Endothelial cell of umbilical vein (primary cell): ENCODE measurements around the gene ZNF365. TPM values are rescaled to one million over a fixed set of nuclear protein-coding genes. Genes with fewer than 3 reads are reported as not detected.

Experiments used
- Bru-seq: library from RNA; stranded (reverse); fragments of 400-500 nt; gene quantifications from one replicate; lab custom pipeline; 2021; lab: Mats Ljungman, UMichigan
- BruChase-seq, 2 experiments: library from RNA; stranded (reverse); fragments of 400-500 nt; gene quantifications; one replicate each; lab custom pipeline; 2021; lab: Mats Ljungman, UMichigan
- BruUV-seq: library from RNA; stranded (reverse); fragments of 400-500 nt; replicated peaks from 2 replicates; lab custom pipeline; 2021; lab: Mats Ljungman, UMichigan
- CTCF ChIA-PET: fragments of 300-600, 350-600 bp; sonication (Branson Sonifier 250); formaldehyde crosslinking; loops from one replicate; lab custom pipeline; 2021; ENCODE audit warnings: antibody characterized with exemption, inconsistent platforms; lab: Charles Lee
- POLR2A ChIA-PET: fragments of 300-600, 350-600 bp; sonication (Branson Sonifier 250); formaldehyde crosslinking; loops from one replicate; lab custom pipeline; 2021; ENCODE audit warnings: antibody characterized with exemption, inconsistent platforms; lab: Charles Lee
- DNase-seq: peaks from one replicate; pipeline ENCODE4 v3.0.0-alpha.2; 2011; ENCODE audit warnings: low read depth, low spot score
- FAIRE-seq: peaks from 2 replicates; lab custom pipeline; 2011; peaks lifted over from hg19 to GRCh38; lab: Jason Lieb, UNC
- H2AFZ ChIP-seq: 2 replicates; pipeline ENCODE4 v1.6.0; 2012; ENCODE audit warnings: low read depth, low read length, control low read depth, inconsistent platforms
- H3K27ac ChIP-seq: 2 replicates; pipeline ENCODE4 v1.5.1; 2011; ENCODE audit warnings: low read depth, mild to moderate bottlenecking, control low read depth, low read length, moderate library complexity; ENCODE audit not compliant: insufficient read depth
- H3K27me3 ChIP-seq, 2 experiments: 2 replicates each; pipeline versions ENCODE4 v1.6.0 to v1.6.1; 2011; ENCODE audit warnings: low read length in 2 of 2, mixed read lengths in 1 of 2; ENCODE audit not compliant: control insufficient read depth in 2 of 2, insufficient read depth in 2 of 2
- H3K36me3 ChIP-seq, 2 experiments: 2 replicates in 1 of 2; 3 replicates in 1 of 2; pipeline ENCODE4 v1.5.1; 2011; ENCODE audit warnings: low read length in 2 of 2, mild to moderate bottlenecking in 1 of 2, moderate library complexity in 1 of 2; ENCODE audit not compliant: control insufficient read depth in 2 of 2, insufficient read depth in 2 of 2; ENCODE audit errors: extremely low read depth in 1 of 2
- H3K4me1 ChIP-seq: 3 replicates; pipeline ENCODE4 v1.5.1; 2011; ENCODE audit warnings: mild to moderate bottlenecking, low read length; ENCODE audit not compliant: control insufficient read depth, insufficient read depth; ENCODE audit errors: extremely low read depth
- H3K4me2 ChIP-seq: 2 replicates; pipeline ENCODE4 v1.6.1; 2011; ENCODE audit warnings: low read length, control low read depth, mixed read lengths; ENCODE audit not compliant: insufficient read depth
- H3K4me3 ChIP-seq, 3 experiments: fragments of 200-600 bp in 1 of 3; sonication (generic), shearing (Covaris generic) in 1 of 3; replicated peaks in 1 of 3; 2 replicates each; pipeline ENCODE4 v1.5.1; 2011 to 2016; ENCODE audit warnings: control low read depth in 3 of 3, low read length in 3 of 3, mild to moderate bottlenecking in 2 of 3, inconsistent platforms in 1 of 3, low read depth in 1 of 3, moderate library complexity in 1 of 3; ENCODE audit not compliant: insufficient read depth in 1 of 3
- H3K79me2 ChIP-seq: 2 replicates; pipeline ENCODE4 v1.6.0; 2012; ENCODE audit warnings: low read length, inconsistent platforms; ENCODE audit not compliant: control insufficient read depth, insufficient read depth
- H3K9ac ChIP-seq: replicated peaks from 2 replicates; pipeline ENCODE3; 2011; ENCODE audit warnings: low read length, control low read depth; ENCODE audit not compliant: insufficient read depth; ENCODE audit errors: extremely low read depth
- H3K9me1 ChIP-seq: replicated peaks from 3 replicates; pipeline ENCODE4 v1.6.0; 2011; ENCODE audit warnings: mild to moderate bottlenecking, low read length; ENCODE audit not compliant: control insufficient read depth, insufficient read depth; ENCODE audit errors: extremely low read depth
- H3K9me3 ChIP-seq: replicated peaks from 2 replicates; pipeline ENCODE4 v1.5.1; 2012; ENCODE audit warnings: low read length, inconsistent platforms; ENCODE audit not compliant: control insufficient read depth, insufficient read depth
- H4K20me1 ChIP-seq: replicated peaks from 2 replicates; pipeline ENCODE3; 2011; ENCODE audit warnings: mild to moderate bottlenecking, low read length; ENCODE audit not compliant: control insufficient read depth, insufficient read depth; ENCODE audit errors: extremely low read depth
- CTCF ChIP-seq, 2 donors: IDR thresholded peaks; 1 replicate in 1 of 2; 2 replicates in 1 of 2; pipeline ENCODE4 v1.5.1; 2011; ENCODE audit warnings: low read length in 2 of 2, mild to moderate bottlenecking in 2 of 2, moderate library complexity in 2 of 2, control low read depth in 1 of 2, inconsistent platforms in 1 of 2, low read depth in 1 of 2; ENCODE audit not compliant: insufficient read depth in 1 of 2; ENCODE audit errors: extremely low read depth in 1 of 2
- EZH2 ChIP-seq: IDR thresholded peaks from 2 replicates; pipeline ENCODE4 v1.6.1; 2012; ENCODE audit warnings: borderline replicate concordance, low read depth, mild to moderate bottlenecking, moderate library complexity, low read length, inconsistent platforms; ENCODE audit not compliant: severe bottlenecking
- FOS ChIP-seq: IDR thresholded peaks from 2 replicates; pipeline ENCODE4 v1.6.1; 2011; ENCODE audit warnings: mild to moderate bottlenecking, low read length, moderate library complexity, borderline replicate concordance; ENCODE audit not compliant: insufficient read depth
- GATA2 ChIP-seq: IDR thresholded peaks from 2 replicates; pipeline ENCODE4 v1.7.0; 2011; ENCODE audit warnings: low read depth, mild to moderate bottlenecking, moderate library complexity, mixed read lengths, low read length; ENCODE audit not compliant: insufficient read length, insufficient read depth
- JUN ChIP-seq: IDR thresholded peaks from 2 replicates; pipeline ENCODE4 v1.6.1; 2011; ENCODE audit warnings: borderline replicate concordance, low read depth; ENCODE audit not compliant: insufficient read length, insufficient read depth
- MAX ChIP-seq: IDR thresholded peaks from 2 replicates; pipeline ENCODE4 v1.6.1; 2011; ENCODE audit not compliant: insufficient read depth, insufficient read length
- POLR2A ChIP-seq: IDR thresholded peaks from 2 replicates; pipeline ENCODE4 v1.6.1; 2012; ENCODE audit warnings: low read depth, mild to moderate bottlenecking, control low read depth, low read length
- dilution Hi-C: fragments of 300-500 bp; cut with MboI; formaldehyde crosslinking; loops from one replicate; pipeline ENCODE4 v1.15.0; 2019; ENCODE audit warnings: low sequenced_read_pairs; ENCODE audit not compliant: extremely low pct_ligation_motif_present
- intact Hi-C: fragments of 100-400 bp; cut with micrococcal nuclease; formaldehyde crosslinking; loops from one replicate; pipeline ENCODE4 v1.10.0; 2022
- long read RNA-seq: library from polyadenylated mRNA; stranded (forward); transcript quantifications from one replicate; pipeline ENCODE4 v2.0.0, GENCODE V29; 2021
- polyA minus RNA-seq, 3 experiments: library from RNA; depleted of rRNA, polyadenylated mRNA; stranded (reverse); fragments of >200 nt; gene quantifications; 1 replicate in 1 of 3; 2 replicates in 2 of 3; pipeline ENCODE4 v1.2.3, GENCODE V29; 2011
- polyA plus RNA-seq, 4 experiments: library from polyadenylated mRNA; depleted of rRNA in 3 of 4; stranded (reverse) in 3 of 4; unstranded in 1 of 4; fragments of >200 nt; gene quantifications; 2 replicates each; pipeline versions ENCODE4 v1.2.1 to v1.2.3, GENCODE V29; 2011 to 2012; ENCODE audit warnings: missing spikeins in 1 of 4
- total RNA-seq: library from RNA; stranded (reverse); gene quantifications from 2 replicates; pipeline ENCODE4 v1.2.3, GENCODE V29; 2021

ZNF365 gene
- 2.9 and 5.5 TPM in 2 replicates for total RNA-seq
- polyA plus RNA-seq, result 0.76 and 1.3 TPM in 2 replicates
- 0.94 and 1.1 TPM in 2 replicates for polyA plus RNA-seq (2011; cell fraction: cytosol; rRNA removed)
- polyA plus RNA-seq (2011; cell fraction: nucleus; rRNA removed), result 1.9 and 2.1 TPM in 2 replicates
- 0.97 and 1.5 TPM in 2 replicates for polyA plus RNA-seq (2012)
- 1.8 and 3.3 TPM in 2 replicates for polyA minus RNA-seq
- not detected for polyA minus RNA-seq (2011; cell fraction: cytosol; rRNA and poly(A)+ RNA removed)
- 5.0 and 6.6 TPM in 2 replicates for polyA minus RNA-seq (2011; cell fraction: nucleus; rRNA and poly(A)+ RNA removed)
- Bru-seq, nascent RNA, result percentile 60 among the genes with signal in this experiment
- BruChase-seq, experiment 1, labeled RNA remaining after a 6-hour chase, result percentile 81 among the genes with signal in this experiment
- percentile 93 among the genes with signal in this experiment for BruChase-seq, experiment 2, labeled RNA remaining after a 2-hour chase
- long read RNA-seq, full-length matches to known transcripts, result 3 of 7 reads
- long read RNA-seq, partial matches to known transcripts, result 1 of 7 reads
- long read RNA-seq, other reads (novel, unspliced or antisense), result 3 of 7 reads

GRCh38 chr10:62373995-62374861, at the start of gene ZNF365:
ZNF365 (plus strand) TSS chr10:62374369; CDS start chr10:62376194, 1,825 bp downstream.
- Histone ChIP-seq H3K4me1 (peaks cover 16% of the 10 kb centered on the region), H3K9me3 (no peaks in the 10 kb centered on the region), H3K9ac (peak within 1 kb of the TSS; percentile 63), H3K36me3 (no peaks in the 10 kb centered on the region), H3K27me3 (no peaks in the 10 kb centered on the region), H4K20me1 (no peaks in the 10 kb centered on the region), H2AFZ (peak within 1 kb of the TSS; percentile 83), H3K4me2 (peak within 1 kb of the TSS; percentile 78), H3K4me3 (peak within 1 kb of the TSS; percentile 39 to 52 (median 51)), H3K9me1 (no peaks in the 10 kb centered on the region), H3K27ac (peak within 1 kb of the TSS; percentile 5), H3K79me2 (no peaks in the 10 kb centered on the region)
- FAIRE-seq (peak; percentile 50), DNase-seq (no peak)
- BruUV-seq, result no TSS peak
- CTCF ChIA-PET, result interaction anchor here (0.6 to 1.2 kb wide), 2 partner anchors 120 to 336 kb away, joined by 3 read pairs; no protein-coding TSS in a partner anchor
- TF ChIP-seq GATA2 (no peak), CTCF (IDR thresholded peaks at IDR 0.05; ENCODE audit: extremely low read depth in 1 of 2, insufficient read depth in 1 of 2, low read depth in 1 of 2, low read length in 2 of 2) (no peak), JUN (no peak), EZH2 (no peak), MAX (no peak), POLR2A (no peak), FOS (no peak)
- POLR2A ChIA-PET, result no interaction called here
- dilution Hi-C loops (no loop called here), intact Hi-C loops (loop anchor here (2.0 to 5.0 kb wide), 2 partner anchors 105 to 472 kb away; partner anchors contain the start of genes ARID5B and RTKN2)
